RWPE2 (cell line): ENCODE measurements around the gene MAPK7.

Experiments used
- ATAC-seq: fragments of 200-7000 bp; cut with Tn5 transposase; 3 replicates; pipeline ENCODE4 v1.9.1; 2021; ENCODE audit warnings: low read depth
- DNase-seq: peaks from one replicate; pipeline ENCODE4 v3.0.0-alpha.2; 2020; ENCODE audit warnings: low spot score
- H3K27ac ChIP-seq: fragments of 450-650 bp; 2 replicates; pipeline ENCODE4 v1.5.1; 2017; ENCODE audit warnings: mild to moderate bottlenecking; ENCODE audit not compliant: poor library complexity, severe bottlenecking
- H3K27me3 ChIP-seq: fragments of 250-450 bp; sonication (Bioruptor Pico); 2 replicates; pipeline ENCODE4 v1.5.1; 2021; ENCODE audit warnings: mild to moderate bottlenecking, moderate library complexity; ENCODE audit not compliant: insufficient read depth, poor library complexity, severe bottlenecking
- H3K36me3 ChIP-seq: fragments of 250-450 bp; sonication (Bioruptor Pico); 2 replicates; pipeline ENCODE4 v1.5.1; 2020; ENCODE audit warnings: low read depth, mild to moderate bottlenecking, moderate library complexity
- H3K4me1 ChIP-seq: fragments of 250-450 bp; sonication (Bioruptor Pico); 2 replicates; pipeline ENCODE4 v1.5.1; 2021; ENCODE audit warnings: mild to moderate bottlenecking, moderate library complexity; ENCODE audit not compliant: insufficient read depth, poor library complexity, severe bottlenecking
- H3K4me3 ChIP-seq: fragments of 250-450 bp; sonication (Bioruptor Pico); 2 replicates; pipeline ENCODE4 v1.5.1; 2021; ENCODE audit warnings: mild to moderate bottlenecking, moderate library complexity; ENCODE audit not compliant: severe bottlenecking
- H3K9me3 ChIP-seq: fragments of 250-450 bp; sonication (Bioruptor Pico); 2 replicates; pipeline ENCODE4 v1.5.1; 2021; ENCODE audit warnings: mild to moderate bottlenecking, moderate library complexity; ENCODE audit not compliant: severe bottlenecking
- CTCF ChIP-seq: fragments of 450-650 bp; IDR thresholded peaks from one replicate; pipeline ENCODE4 v1.5.1; 2017; ENCODE audit warnings: mild to moderate bottlenecking, moderate library complexity; ENCODE audit not compliant: poor library complexity, severe bottlenecking

The MAPK7 gene

GRCh38 chr17:19345067-19345460, 33.2 kb upstream of the MAPK7 start:
- H3K27me3 ChIP-seq: no peaks in the 10 kb centered on the region
- peaks cover 3% of the 10 kb centered on the region; the same call in 1 of the 2 replicates for H3K36me3 ChIP-seq
- H3K9me3 ChIP-seq: no peaks in the 10 kb centered on the region
- TF ChIP-seq CTCF: no peak
- DNase-seq (peak; percentile 33), ATAC-seq (no peak)
- no peak overlapping the region for H3K4me3 ChIP-seq
- H3K4me1 ChIP-seq: peaks cover 8% of the 10 kb centered on the region
- H3K27ac ChIP-seq: no peak overlapping the region

GRCh38 chr17:19345486-19346350, 32.6 kb upstream of the MAPK7 start:
- H3K4me3 ChIP-seq: no peak overlapping the region
- peaks cover 3% of the 10 kb centered on the region; the same call in 1 of the 2 replicates for H3K36me3 ChIP-seq
- DNase-seq (peak; percentile 26), ATAC-seq (no peak)
- TF ChIP-seq CTCF: no peak
- H3K27me3 ChIP-seq: no peaks in the 10 kb centered on the region
- peaks cover 8% of the 10 kb centered on the region for H3K4me1 ChIP-seq
- no peaks in the 10 kb centered on the region for H3K9me3 ChIP-seq
- no peak overlapping the region for H3K27ac ChIP-seq

- Histone ChIP-seq H3K36me3 (peaks cover 10% of the 10 kb centered on the region), H3K27ac (peak overlapping the region; percentile 15), H3K4me1 (peaks cover 8% of the 10 kb centered on the region), H3K4me3 (no peak overlapping the region), H3K9me3 (no peaks in the 10 kb centered on the region), H3K27me3 (no peaks in the 10 kb centered on the region)
- peak; percentile 44 for ATAC-seq
- no peak for TF ChIP-seq CTCF
- DNase-seq: peak; percentile 37
Measured at GRCh38 chr17:19346351-19347255, 31.7 kb upstream of the MAPK7 start.

- no peaks in the 10 kb centered on the region for H3K9me3 ChIP-seq
- no peak overlapping the region for H3K4me3 ChIP-seq
- H3K4me1 ChIP-seq: peaks cover 8% of the 10 kb centered on the region
- peak overlapping the region; percentile 15 for H3K27ac ChIP-seq
- TF ChIP-seq CTCF: no peak
- ATAC-seq (peak; percentile 6; the same call in 1 of the 3 replicates), DNase-seq (peak; percentile 32)
- H3K36me3 ChIP-seq: peaks cover 10% of the 10 kb centered on the region
- H3K27me3 ChIP-seq: no peaks in the 10 kb centered on the region
Measured at GRCh38 chr17:19347323-19348080, 30.8 kb upstream of the MAPK7 start.
